BLaER1 (cell line): Measurements from ENCODE around the gene DPP9.
A peak's percentile ranks its signal among the peaks of the same experiment; 100 is the strongest.

ENCODE experiments used
- H3K27ac ChIP-seq: shearing (Covaris generic); formaldehyde crosslinking; 2 replicates; pipeline ENCODE4 v1.8.1; 2022
- H3K27me3 ChIP-seq: shearing (Covaris generic); formaldehyde crosslinking; 2 replicates; pipeline ENCODE4 v1.8.1; 2022
- H3K36me3 ChIP-seq: shearing (Covaris generic); formaldehyde crosslinking; 2 replicates; pipeline ENCODE4 v1.8.1; 2022
- H3K4me1 ChIP-seq: shearing (Covaris generic); formaldehyde crosslinking; 2 replicates; pipeline ENCODE4 v1.8.1; 2022
- H3K4me2 ChIP-seq: shearing (Covaris generic); formaldehyde crosslinking; 2 replicates; pipeline ENCODE4 v1.8.1; 2022
- H3K4me3 ChIP-seq: shearing (Covaris generic); formaldehyde crosslinking; 2 replicates; pipeline ENCODE4 v1.8.1; 2022
- H3K9ac ChIP-seq: shearing (Covaris generic); formaldehyde crosslinking; 2 replicates; pipeline ENCODE4 v1.8.1; 2022
- H3K9me3 ChIP-seq: shearing (Covaris generic); formaldehyde crosslinking; 2 replicates; pipeline ENCODE4 v1.8.1; 2022
- H4K20me1 ChIP-seq: shearing (Covaris generic); formaldehyde crosslinking; 2 replicates; pipeline ENCODE4 v1.8.1; 2022
- Cebpa-rat ChIP-seq: shearing (Covaris generic); IDR thresholded peaks from 2 replicates; pipeline ENCODE4 v1.8.1; 2022

Gene DPP9

DNA sequence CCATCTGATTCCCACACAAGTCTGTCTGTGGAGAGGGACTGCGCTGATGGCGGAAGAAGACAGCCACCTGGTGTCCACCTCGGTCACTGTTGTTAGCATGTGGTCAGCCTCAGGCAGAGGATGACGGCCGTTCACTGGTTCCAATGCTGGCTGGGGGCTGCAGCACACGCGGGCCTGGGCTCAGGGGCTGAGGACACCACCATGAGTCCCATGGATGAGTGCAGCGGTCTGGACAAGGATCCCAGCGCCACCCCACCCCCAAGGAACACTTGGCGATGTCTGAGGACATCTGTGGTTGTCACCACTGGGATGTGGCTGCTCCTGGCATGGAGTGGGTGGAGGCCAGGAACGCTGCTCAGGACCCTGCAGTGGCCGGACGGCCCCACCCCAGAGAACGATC, 10.9 kb downstream of the DPP9 start:
- Histone ChIP-seq H3K36me3 (peaks cover 97% of the 10 kb centered on the region), H4K20me1 (peaks cover 29% of the 10 kb centered on the region), H3K27ac (no peak overlapping the region), H3K27me3 (no peaks in the 10 kb centered on the region), H3K4me1 (peaks cover 15% of the 10 kb centered on the region), H3K9me3 (no peaks in the 10 kb centered on the region), H3K9ac (no peak overlapping the region), H3K4me2 (no peak overlapping the region), H3K4me3 (no peak overlapping the region)
- TF ChIP-seq Cebpa-rat, result no peak

DNA sequence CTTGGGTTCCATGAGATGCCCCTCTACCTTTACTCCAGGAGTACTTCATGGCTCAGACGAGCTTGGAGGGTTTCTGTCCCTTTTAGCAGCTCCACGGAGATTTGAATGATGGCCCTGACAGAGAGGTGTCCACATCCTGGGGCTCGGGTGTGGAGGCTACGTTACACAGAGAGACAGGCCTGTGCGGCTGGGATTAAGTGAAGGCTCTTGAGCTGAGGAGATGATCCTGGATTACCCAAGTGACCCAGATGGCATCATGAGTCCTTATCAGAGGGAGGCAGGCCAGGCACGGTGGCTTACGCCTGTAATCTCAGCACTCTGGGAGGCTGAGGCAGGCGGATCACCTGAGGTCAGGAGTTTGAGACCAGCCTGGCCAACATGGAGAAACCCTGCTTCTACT, 12.4 kb downstream of the DPP9 start:
- Histone ChIP-seq H3K36me3 (peaks cover 94% of the 10 kb centered on the region), H4K20me1 (peaks cover 18% of the 10 kb centered on the region; the same call in 1 of the 2 replicates), H3K4me2 (no peak overlapping the region), H3K4me1 (peaks cover 15% of the 10 kb centered on the region), H3K9ac (no peak overlapping the region), H3K27me3 (no peaks in the 10 kb centered on the region), H3K4me3 (no peak overlapping the region), H3K27ac (no peak overlapping the region), H3K9me3 (no peaks in the 10 kb centered on the region)
- no peak for TF ChIP-seq Cebpa-rat

DNA sequence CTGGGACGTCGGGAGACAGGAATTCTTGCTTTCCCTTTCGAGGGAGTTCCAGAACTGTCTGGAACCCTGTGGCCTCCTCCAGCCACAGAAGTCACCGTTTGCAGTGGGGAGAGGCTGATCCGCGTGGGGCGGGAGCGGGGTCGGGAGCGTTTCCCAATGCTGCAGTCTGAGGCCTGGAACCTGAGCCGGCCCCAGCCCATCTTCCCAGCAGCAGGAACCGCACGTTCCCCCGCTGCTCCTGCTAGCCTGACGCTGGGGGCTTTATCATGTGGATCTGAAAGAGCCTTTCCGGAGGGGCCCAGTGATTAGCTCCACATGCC, 13.4 kb downstream of the DPP9 start:
- Histone ChIP-seq H3K9me3 (no peaks in the 10 kb centered on the region), H3K27ac (0 out of 2 replicates have a peak overlapping the region, but pooled peaks have one; percentile 53), H3K4me3 (no peak overlapping the region), H3K36me3 (peaks cover 94% of the 10 kb centered on the region), H3K9ac (0 out of 2 replicates have a peak overlapping the region, but pooled peaks have one; percentile 29), H3K4me1 (peaks cover 10% of the 10 kb centered on the region), H4K20me1 (peaks cover 18% of the 10 kb centered on the region; the same call in 1 of the 2 replicates), H3K27me3 (no peaks in the 10 kb centered on the region), H3K4me2 (peak overlapping the region; percentile 26)
- TF ChIP-seq Cebpa-rat, result no peak

DNA sequence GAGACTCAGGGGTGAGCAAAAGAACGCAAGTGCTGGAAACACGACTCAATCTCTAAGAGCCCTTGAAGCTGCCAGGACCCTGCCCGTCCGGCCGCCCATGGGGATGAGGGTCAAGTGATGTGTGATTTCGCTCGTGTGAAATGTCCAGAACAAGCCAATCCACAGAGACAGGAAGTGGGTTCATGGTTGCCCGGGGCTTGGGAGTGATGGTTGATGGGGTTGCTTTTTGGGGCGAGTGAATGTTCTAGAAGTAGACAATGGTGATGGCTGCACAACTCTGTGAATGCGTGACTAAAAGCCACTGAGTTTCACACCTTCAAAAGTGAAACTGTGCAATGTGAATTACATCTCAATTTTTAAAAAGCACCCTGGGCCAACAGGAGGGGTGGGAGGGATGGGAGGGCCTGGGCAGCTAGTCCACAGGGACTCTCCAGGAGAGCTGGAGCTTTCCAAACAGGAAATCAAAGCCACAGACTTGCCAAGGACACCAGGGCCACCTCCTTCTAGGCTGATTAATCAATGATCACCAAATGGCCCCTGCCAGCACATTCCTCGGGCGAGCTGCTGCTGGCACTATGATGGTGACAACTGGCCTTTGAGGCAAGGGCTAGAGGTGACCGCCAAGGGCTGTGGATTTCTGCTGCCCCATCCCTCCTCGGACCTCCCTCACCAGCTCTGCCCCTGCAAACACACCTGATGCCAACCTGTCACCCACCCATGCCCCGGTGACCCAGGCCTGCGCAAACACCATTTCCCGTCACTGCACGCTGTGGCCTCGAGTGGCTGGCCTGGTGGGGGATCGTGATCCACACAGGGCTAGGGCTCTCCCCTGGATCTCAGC, 14.0 kb downstream of the DPP9 start:
- Histone ChIP-seq H3K27ac (0 out of 2 replicates have a peak overlapping the region, but pooled peaks have one; percentile 53), H3K4me2 (peak overlapping the region; percentile 26), H3K9me3 (no peaks in the 10 kb centered on the region), H3K27me3 (no peaks in the 10 kb centered on the region), H3K4me1 (peaks cover 10% of the 10 kb centered on the region), H3K9ac (0 out of 2 replicates have a peak overlapping the region, but pooled peaks have one; percentile 29), H3K36me3 (peaks cover 94% of the 10 kb centered on the region), H4K20me1 (peaks cover 18% of the 10 kb centered on the region; the same call in 1 of the 2 replicates), H3K4me3 (no peak overlapping the region)
- no peak for TF ChIP-seq Cebpa-rat

DNA sequence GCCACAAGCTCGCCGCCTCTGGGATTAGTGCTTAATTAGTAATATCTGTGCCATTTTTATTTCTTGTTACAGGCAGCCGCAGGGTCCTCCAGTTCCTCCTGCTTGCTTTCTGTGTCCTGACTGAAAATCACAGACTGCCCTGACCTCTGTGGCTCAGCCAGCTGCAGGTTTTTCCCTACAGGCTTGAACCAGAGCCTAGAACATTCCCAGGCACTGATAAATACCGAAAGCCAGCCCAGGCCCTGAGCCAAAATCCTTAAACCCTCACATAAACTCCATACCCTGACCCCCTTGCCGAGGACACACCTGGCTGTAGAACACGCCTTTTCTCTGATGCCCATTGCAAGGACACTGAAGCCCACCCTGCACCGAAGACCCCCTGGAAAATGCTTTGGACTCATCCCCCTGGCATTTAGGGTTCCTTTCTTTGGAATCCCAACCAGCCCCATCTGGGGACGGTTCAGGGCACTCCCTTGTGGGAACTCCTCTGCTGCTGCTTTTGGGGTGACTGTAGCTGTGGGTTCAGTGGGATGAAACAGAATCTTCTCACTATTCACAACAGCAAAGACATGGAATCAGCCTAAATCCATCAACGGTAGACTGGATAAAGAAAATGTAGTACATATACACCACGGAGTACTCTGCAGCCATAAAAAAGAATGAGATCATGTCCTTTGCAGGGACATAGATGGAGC, 15.5 kb downstream of the DPP9 start:
- Histone ChIP-seq H3K9ac (no peak overlapping the region), H3K4me2 (no peak overlapping the region), H3K9me3 (no peaks in the 10 kb centered on the region), H3K27ac (no peak overlapping the region), H3K27me3 (no peaks in the 10 kb centered on the region), H3K4me1 (peaks cover 10% of the 10 kb centered on the region), H3K4me3 (no peak overlapping the region), H4K20me1 (peaks cover 14% of the 10 kb centered on the region; the same call in 1 of the 2 replicates), H3K36me3 (peaks cover 94% of the 10 kb centered on the region)
- TF ChIP-seq Cebpa-rat, result no peak

DNA sequence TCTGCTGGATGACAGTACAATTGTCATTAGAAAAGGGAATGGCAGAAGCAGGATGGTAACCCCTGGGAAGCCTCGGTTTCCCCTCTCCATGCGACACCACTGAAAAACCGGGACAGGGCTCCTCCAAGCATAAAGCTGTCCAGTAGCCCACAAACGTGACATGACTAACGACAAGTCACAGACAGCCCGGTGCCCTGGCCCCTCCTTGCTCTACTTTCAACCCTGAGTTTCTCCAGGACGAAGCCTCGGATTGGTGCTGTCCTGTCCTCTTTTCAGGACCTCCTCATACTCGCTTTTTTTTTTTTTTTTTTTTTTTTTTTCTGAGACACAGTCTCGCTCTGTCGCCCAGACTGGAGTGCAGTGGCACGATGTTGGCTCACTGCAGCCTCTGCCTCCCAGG, 16.3 kb downstream of the DPP9 start:
- H3K9ac ChIP-seq, result no peak overlapping the region
- no peak overlapping the region for H3K27ac ChIP-seq

DNA sequence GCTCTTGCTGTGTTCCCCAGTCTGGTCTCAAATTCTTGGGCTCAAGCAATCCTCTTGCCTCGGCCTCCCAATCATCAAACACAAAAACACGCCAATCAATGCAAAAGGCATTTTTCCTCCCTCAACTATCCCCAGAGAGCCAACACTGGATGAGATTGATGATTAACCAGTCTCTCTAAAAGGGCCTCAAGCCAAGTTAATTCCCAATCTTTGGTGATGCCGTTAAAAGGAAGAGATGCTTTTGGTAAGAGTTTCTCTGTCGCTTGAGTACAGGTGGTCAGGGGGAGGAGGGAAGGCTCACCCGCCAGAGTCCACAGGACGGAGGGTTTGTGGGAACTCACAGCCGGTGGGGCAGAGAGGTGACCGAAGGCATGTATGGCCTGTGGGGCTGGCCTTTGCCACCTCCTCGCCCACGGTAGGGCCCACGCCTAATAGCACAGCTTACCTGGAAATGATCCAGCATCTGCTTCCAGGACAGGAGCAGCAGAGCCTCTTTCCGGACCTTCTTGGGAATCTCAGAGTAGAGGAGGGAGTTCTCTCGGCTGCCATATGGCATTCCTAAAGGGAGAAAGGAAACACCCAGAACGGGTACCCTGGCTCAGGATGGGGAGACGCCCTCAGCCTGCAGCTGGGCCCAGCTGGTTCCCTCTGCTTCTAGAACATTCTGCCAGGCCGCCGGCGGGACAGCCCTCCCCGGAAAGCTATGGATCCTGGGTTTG, 18.1 kb downstream of the DPP9 start:
- H3K4me2 ChIP-seq, result no peak overlapping the region
- H3K27ac ChIP-seq, result no peak overlapping the region
- H3K9ac ChIP-seq, result no peak overlapping the region
- H3K27me3 ChIP-seq, result no peaks in the 10 kb centered on the region
- H3K9me3 ChIP-seq, result no peaks in the 10 kb centered on the region
- peaks cover 93% of the 10 kb centered on the region for H3K36me3 ChIP-seq
- peaks cover 8% of the 10 kb centered on the region; the same call in 1 of the 2 replicates for H4K20me1 ChIP-seq
- no peak overlapping the region for H3K4me3 ChIP-seq
- H3K4me1 ChIP-seq, result peaks cover 9% of the 10 kb centered on the region
- TF ChIP-seq Cebpa-rat, result no peak

More for the DNA sequence above, 16.3 kb downstream of the DPP9 start:
- no peak overlapping the region for H3K4me3 ChIP-seq
- TF ChIP-seq Cebpa-rat, result no peak
- no peak overlapping the region for H3K4me2 ChIP-seq
- H3K9me3 ChIP-seq, result no peaks in the 10 kb centered on the region
- H4K20me1 ChIP-seq, result peaks cover 8% of the 10 kb centered on the region; the same call in 1 of the 2 replicates
- H3K36me3 ChIP-seq, result peaks cover 93% of the 10 kb centered on the region
- H3K27me3 ChIP-seq, result no peaks in the 10 kb centered on the region
- peaks cover 10% of the 10 kb centered on the region for H3K4me1 ChIP-seq

DNA sequence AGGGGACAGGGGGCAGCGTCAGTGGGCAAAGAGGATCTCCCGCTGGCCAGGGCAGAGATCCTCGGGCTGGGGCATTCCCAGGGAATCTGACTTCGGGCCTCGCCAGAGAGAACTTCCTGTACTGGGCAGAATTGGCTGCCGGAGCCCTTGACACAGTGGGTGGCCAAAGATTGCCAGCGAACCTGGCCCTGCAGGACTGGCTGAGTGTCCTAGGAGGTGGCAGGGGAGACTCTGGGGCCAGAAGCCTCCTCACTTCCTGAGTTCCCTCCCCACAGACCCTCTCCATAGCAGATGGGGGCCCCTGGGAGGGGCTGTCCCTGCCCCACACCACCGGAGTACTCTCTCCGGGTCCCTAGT, 19.3 kb downstream of the DPP9 start:
- Histone ChIP-seq H3K4me1 (peaks cover 9% of the 10 kb centered on the region), H3K4me2 (no peak overlapping the region), H3K27me3 (no peaks in the 10 kb centered on the region), H4K20me1 (peaks cover 11% of the 10 kb centered on the region), H3K27ac (no peak overlapping the region), H3K4me3 (no peak overlapping the region), H3K36me3 (peaks cover 95% of the 10 kb centered on the region), H3K9me3 (no peaks in the 10 kb centered on the region), H3K9ac (no peak overlapping the region)
- TF ChIP-seq Cebpa-rat, result no peak

DNA sequence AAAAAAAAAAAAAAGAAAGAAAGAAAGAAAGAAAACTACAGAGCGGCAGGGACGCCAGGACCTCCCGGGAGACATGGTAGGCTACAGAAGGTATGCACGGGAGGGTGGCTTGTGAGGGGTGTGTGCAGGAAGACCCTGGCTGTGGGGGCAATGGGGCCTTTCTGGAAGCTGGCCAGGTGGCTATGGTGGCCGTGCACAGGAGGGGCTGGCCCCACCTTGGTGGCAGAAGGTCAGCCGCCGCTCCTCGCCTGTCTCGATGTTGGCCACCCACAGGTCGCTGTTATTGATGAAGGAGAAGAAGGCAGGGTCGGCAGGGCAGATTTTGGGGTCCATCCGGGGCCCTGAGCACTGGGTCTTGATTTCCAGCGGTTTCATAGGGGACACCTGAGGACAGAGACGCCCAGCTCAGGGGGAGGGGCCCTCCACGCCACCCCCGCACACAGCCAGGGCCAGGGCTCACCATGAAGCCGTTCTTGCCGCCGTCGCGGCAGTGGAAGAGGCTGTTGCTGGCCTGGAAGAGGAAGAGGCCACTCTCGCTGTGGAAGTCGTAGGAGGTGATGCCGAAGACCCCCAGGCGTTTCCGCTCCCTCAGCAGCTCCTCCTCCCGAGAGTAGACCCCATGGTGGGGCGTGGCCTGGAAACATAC, 19.8 kb downstream of the DPP9 start:
- H3K4me3 ChIP-seq, result no peak overlapping the region
- H3K4me1 ChIP-seq, result peaks cover 14% of the 10 kb centered on the region
- peaks cover 12% of the 10 kb centered on the region for H4K20me1 ChIP-seq
- H3K9ac ChIP-seq, result no peak overlapping the region
- no peak for TF ChIP-seq Cebpa-rat
- no peak overlapping the region for H3K27ac ChIP-seq
- no peaks in the 10 kb centered on the region for H3K9me3 ChIP-seq
- peaks cover 95% of the 10 kb centered on the region for H3K36me3 ChIP-seq
- no peak overlapping the region for H3K4me2 ChIP-seq
- no peaks in the 10 kb centered on the region for H3K27me3 ChIP-seq
